Stimulated activated CD8-positive, alpha-beta memory T cell treated with anti-CD3 and anti-CD28 coated beads, Interleukin-7, amount 100 ng/mL, for 1 hour (primary cell): ENCODE data around the gene LIFR.
"Not testable (repeated sequence)": the region's sequence is repeated elsewhere in the genome, so short reads cannot be mapped to it uniquely, and the experiment has no call there.

Experiments used
- DNase-seq, 2 donors: peaks; one replicate each; pipeline ENCODE4 v3.0.0-alpha.2; 2020; ENCODE audit warnings: low read depth in 2 of 2

The LIFR gene

DNA sequence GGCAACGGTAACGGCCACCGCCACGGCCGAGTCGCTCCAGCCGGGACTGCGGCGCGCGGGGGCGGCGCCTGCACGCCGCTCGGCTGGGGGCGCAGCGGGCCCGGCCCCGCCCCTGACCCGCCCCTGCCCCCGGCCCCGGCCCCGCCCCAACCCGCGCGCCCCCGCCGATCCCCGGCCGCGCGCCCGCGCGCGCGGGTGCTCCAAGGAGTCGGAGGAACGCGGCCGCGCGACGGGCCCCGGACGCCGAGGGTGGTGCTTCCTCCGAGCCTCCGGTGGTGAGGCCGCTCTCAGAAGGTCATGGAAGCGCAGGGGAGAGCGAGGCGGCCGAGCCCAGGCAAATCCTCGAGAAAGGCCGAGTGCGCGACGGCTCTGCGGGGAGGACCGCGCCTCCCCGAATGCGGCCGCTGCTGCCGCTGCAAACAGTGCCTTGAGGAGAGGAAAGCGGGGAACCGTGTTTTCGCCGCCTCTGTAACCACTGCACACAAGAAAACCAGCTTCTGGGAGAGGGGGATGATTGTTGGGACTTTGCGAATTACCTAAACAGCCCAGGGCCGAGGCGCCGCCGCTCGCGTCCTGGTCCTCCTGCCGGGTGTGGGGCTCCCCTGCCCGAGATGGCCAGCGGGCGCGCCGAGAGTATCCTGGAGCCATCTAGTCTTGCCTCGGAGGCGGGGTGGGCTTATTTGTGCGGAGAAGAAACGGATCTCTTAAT, at the start of gene LIFR:
Gene LIFR (minus strand): TSS at position 48 of the 709 bp plus-strand sequence. CDS start 25,999 bp downstream, outside the sequence.
- no peak for DNase-seq

- DNase-seq, result no peak
Observed at GRCh38 chr5:38605610-38606009, 49.2 kb upstream of the LIFR start.

- DNase-seq, result no peak
Observed at GRCh38 chr5:38603691-38604090, 47.2 kb upstream of the LIFR start.

- no peak for DNase-seq
Observed at GRCh38 chr5:38602641-38603040, 46.2 kb upstream of the LIFR start.

DNA sequence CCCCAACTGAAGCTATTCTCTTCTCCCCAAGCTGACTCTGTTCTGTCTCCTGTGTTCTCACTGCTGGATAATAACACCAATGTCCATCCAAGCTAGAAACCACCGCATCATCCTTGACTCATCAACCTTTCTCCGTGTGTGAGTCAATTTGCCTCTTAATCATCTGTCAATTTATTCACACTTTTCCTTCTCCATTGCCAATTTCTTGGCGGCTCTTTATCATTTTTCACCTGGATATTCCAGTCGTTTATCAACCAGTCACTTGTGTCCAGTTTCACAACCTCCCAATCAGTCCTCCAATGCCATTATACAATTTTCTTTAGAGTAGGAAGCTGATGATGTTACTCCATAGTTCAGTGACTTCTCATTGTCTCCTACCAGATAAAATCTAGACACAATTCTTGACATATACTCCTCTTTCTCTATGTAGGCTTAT, 45.4 kb upstream of the LIFR start:
- DNase-seq, result no peak

GRCh38 chr5:38601133-38601862, 44.9 kb upstream of the LIFR start:
- DNase-seq, result no peak

DNA sequence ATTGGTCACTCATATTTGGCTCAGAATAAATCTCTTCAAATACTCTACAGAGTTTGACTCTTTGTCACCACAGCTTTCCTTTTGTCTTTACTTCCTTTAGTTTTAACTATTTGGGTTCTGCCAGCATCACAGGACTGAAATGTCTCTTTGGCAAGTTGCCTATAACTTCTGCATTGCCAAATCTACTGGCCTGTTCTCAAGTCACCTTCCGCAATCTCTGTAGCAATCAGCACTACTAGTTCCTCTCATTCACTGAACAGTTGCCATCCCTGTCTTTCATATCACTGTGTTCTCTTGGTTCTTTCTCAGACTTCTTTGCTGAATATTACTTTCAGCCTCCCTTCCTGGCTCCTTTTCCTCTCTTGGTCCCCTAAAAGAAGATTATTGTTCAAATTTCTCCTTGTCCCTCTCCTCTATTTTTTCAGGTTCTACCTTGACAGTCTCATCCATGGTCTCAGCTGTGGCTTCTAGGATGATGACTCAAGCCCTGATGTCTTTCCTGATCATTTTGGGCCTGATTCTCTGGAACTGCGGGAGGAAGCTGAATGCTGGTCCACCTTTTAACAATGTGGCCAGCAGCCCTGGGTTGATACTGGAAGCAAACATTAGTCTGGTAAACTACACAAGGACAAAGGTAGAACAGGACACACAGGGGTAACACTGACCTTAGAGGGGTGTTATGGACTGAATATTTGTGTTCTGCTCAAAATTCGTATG, 44.0 kb upstream of the LIFR start:
- no peak for DNase-seq

DNA sequence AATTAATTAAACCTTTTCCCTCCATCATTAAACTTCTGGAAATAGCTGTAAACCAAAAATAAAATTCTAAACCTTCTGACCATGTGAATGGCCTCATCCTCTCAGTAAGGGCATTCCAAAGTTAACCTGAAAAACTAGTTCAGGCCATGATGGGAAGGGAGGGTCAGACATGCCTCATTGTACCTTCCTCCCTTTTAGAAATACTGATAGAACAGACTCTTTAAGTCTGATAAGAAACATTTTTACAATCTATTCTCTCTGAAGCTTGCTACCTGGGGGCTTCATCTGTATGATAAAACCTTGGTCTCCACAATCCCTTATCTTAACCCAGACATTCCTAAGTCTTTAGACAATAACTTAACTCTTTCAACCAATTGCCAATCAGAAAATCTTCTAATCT, 43.3 kb upstream of the LIFR start:
- DNase-seq, result not testable (repeated sequence)

- DNase-seq, result no peak
Observed at GRCh38 chr5:38598994-38599617, 42.7 kb upstream of the LIFR start.

GRCh38 chr5:38598296-38598993, 42.0 kb upstream of the LIFR start:
- DNase-seq, result no peak

- no peak for DNase-seq
Observed at GRCh38 chr5:38596981-38597380, 40.5 kb upstream of the LIFR start.

GRCh38 chr5:38595132-38595745, 38.8 kb upstream of the LIFR start:
- no peak for DNase-seq

DNA sequence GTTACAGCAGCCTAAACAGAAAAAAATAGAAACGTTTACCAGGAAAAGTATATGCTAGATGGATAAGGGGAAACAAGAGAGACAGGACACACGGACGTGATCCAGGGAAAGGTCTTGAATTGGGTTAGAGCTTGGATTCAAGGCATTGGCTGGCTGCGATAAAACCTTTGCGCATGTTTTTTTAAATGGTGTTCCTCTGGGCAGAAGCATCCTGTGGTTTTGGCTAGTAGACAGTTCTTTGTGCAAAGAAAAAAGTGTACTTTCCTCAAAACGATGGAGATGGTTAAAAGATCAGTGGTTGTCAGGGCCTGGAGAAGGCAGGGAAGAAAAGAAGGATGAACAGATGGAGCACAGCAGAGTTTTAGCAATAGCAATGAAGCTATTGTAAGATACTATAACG, 37.5 kb upstream of the LIFR start:
- DNase-seq, result no peak

GRCh38 chr5:38591523-38591849, 35.0 kb upstream of the LIFR start:
- no peak for DNase-seq

DNA sequence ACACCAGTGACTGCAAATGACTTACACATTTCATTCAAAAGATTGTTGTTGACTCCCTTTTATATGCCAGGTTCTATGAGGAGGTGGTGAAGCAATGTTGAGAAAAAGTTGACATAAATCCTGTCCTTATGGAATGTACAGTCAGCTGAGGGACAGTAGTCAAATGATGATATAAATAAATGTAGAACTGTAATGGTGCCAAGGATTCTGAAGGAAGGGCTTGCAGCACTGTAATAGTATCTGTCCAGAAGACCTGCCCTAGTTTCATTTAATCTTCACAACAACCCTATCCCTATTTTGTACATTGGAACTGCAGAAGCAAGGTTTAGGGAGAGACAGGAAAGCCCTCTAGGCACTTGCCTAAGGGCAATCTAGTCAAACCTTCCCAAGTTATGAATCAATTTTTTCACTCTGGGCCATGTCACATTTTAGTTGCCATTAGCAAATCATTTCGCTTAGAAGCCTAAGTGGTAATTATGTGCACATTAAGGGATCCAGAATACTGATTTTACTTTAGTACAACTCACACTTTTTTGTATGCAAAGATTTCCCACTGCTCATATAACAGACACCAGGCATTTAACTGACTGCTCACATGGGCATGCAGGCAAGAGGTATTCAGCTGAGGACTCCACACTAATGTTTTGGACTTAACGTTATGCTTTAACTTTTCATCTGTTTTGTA, 34.5 kb upstream of the LIFR start:
- no peak for DNase-seq

- no peak for DNase-seq
Observed at GRCh38 chr5:38589629-38590028, 33.2 kb upstream of the LIFR start.

- no peak for DNase-seq
Observed at GRCh38 chr5:38585816-38586215, 29.4 kb upstream of the LIFR start.

DNA sequence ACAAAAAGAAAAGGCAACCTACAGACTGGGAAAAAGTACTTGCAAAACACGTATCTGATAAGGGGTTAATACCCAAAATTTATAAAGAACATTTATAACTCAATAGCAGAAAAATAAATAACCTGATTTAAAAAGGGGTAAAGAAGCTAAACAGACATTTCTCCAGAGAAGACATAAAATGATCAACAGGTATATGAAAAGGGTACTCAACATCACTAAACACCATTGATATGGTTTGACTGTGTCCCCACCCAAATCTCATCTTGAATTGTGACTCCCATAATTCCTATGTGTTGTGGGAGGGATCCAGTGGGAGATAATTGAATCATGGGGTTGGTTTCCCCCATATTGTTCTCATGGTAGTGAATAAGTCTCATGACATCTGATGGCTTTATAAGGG, 27.1 kb upstream of the LIFR start:
- DNase-seq, result no peak

GRCh38 chr5:38582975-38583319, 26.5 kb upstream of the LIFR start:
- DNase-seq, result no peak

GRCh38 chr5:38582293-38582974, 26.0 kb upstream of the LIFR start:
- no peak for DNase-seq
